ENCODE measurements around the gene ZNF480. TPM values are rescaled to one million over a fixed set of nuclear protein-coding genes. Genes with fewer than 3 reads are reported as not detected.

ZNF480 gene
- total and polyA plus RNA-seq, 2 of the 13 experiments (the other 11 are each of a cell fraction or from before 2014, with no cell fraction given), result 2.1 to 9.6 TPM

DNA sequence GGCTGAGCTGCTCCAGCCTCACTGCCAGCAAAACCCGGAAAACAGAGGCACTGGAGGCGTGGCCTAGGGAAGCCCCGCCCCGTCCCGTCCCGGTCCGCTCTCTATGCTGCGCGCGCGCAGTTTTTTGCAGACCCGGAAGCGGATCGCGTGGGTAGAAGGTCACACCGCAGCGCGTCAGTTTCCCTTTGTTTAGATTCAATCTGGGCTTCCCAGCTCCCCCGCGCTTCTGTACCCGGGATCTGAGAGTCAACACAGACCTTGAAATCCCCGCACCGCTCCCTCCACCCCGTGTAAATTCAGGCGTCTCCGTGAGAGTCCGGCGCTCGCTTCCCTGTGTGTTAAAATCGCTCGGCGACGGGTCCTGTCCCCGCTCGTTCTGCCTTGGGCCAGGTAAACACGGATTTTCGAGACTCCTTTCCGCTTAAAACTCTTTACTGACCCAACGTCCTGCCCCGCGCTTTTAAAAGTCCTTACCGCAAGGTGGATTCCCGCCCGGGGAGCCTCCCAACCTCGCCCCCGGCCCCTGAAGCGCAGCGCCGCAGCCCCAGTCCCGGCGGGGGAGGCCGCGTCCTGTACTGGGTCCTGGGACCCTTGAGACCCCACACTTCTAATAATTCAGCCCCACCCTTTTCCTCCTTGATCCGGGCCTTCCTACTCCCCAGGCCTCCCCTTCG, 39.3 kb downstream of the ZNF480 start, which contains the start of gene ZNF610 (continued):
- TF ChIP-seq RCOR2 (CRISPR knock-in tag; IDR thresholded peaks at IDR 0.05) (no peak), NR2C2 (CRISPR knock-in tag; IDR thresholded peaks at IDR 0.05; ENCODE audit: borderline replicate concordance) (peak; percentile 96), ZFP37 (CRISPR knock-in tag; IDR thresholded peaks at IDR 0.05; ENCODE audit: borderline replicate concordance) (no peak), AFF4 (CRISPR knock-in tag; IDR thresholded peaks at IDR 0.05) (no peak), GATAD1 (CRISPR knock-in tag; IDR thresholded peaks at IDR 0.05) (0 out of 2 replicates have a peak, but pooled peaks have one; percentile 18), NR1H2 (CRISPR knock-in tag; IDR thresholded peaks at IDR 0.05; ENCODE audit: borderline replicate concordance, low read depth) (no peak), ZNF3 (CRISPR knock-in tag; IDR thresholded peaks at IDR 0.05) (no peak), ZNF572 (CRISPR knock-in tag; IDR thresholded peaks at IDR 0.05) (no peak), NRL (CRISPR knock-in tag; IDR thresholded peaks at IDR 0.05; ENCODE audit: borderline replicate concordance) (no peak), ZEB1 (IDR thresholded peaks at IDR 0.05; ENCODE audit: insufficient replicate concordance, low read depth) (no peak), BRF2 (CRISPR knock-in tag; IDR thresholded peaks at IDR 0.05) (no peak), HOXD1 (CRISPR knock-in tag; IDR thresholded peaks at IDR 0.05) (no peak), TRIM24 (CRISPR knock-in tag; IDR thresholded peaks at IDR 0.05) (no peak), SP1 (IDR thresholded peaks at IDR 0.05) (no peak), SP1 (CRISPR knock-in tag; IDR thresholded peaks at IDR 0.05) (peak; percentile 32; the same call in 1 of the 2 replicates)
- TF ChIP-seq, protein P1, sequence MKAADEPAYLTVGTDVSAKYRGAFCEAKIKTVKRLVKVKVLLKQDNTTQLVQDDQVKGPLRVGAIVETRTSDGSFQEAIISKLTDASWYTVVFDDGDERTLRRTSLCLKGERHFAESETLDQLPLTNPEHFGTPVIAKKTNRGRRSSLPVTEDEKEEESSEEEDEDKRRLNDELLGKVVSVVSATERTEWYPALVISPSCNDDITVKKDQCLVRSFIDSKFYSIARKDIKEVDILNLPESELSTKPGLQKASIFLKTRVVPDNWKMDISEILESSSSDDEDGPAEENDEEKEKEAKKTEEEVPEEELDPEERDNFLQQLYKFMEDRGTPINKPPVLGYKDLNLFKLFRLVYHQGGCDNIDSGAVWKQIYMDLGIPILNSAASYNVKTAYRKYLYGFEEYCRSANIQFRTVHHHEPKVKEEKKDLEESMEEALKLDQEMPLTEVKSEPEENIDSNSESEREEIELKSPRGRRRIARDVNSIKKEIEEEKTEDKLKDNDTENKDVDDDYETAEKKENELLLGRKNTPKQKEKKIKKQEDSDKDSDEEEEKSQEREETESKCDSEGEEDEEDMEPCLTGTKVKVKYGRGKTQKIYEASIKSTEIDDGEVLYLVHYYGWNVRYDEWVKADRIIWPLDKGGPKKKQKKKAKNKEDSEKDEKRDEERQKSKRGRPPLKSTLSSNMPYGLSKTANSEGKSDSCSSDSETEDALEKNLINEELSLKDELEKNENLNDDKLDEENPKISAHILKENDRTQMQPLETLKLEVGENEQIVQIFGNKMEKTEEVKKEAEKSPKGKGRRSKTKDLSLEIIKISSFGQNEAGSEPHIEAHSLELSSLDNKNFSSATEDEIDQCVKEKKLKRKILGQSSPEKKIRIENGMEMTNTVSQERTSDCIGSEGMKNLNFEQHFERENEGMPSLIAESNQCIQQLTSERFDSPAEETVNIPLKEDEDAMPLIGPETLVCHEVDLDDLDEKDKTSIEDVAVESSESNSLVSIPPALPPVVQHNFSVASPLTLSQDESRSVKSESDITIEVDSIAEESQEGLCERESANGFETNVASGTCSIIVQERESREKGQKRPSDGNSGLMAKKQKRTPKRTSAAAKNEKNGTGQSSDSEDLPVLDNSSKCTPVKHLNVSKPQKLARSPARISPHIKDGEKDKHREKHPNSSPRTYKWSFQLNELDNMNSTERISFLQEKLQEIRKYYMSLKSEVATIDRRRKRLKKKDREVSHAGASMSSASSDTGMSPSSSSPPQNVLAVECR (CRISPR knock-in tag; IDR thresholded peaks at IDR 0.05; ENCODE audit: borderline replicate concordance), result peak; percentile 74; the same call in 1 of the 2 replicates
- TF ChIP-seq, protein P2, sequence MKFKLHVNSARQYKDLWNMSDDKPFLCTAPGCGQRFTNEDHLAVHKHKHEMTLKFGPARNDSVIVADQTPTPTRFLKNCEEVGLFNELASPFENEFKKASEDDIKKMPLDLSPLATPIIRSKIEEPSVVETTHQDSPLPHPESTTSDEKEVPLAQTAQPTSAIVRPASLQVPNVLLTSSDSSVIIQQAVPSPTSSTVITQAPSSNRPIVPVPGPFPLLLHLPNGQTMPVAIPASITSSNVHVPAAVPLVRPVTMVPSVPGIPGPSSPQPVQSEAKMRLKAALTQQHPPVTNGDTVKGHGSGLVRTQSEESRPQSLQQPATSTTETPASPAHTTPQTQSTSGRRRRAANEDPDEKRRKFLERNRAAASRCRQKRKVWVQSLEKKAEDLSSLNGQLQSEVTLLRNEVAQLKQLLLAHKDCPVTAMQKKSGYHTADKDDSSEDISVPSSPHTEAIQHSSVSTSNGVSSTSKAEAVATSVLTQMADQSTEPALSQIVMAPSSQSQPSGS (CRISPR knock-in tag; IDR thresholded peaks at IDR 0.05), result no peak
- TF ChIP-seq, protein P3, sequence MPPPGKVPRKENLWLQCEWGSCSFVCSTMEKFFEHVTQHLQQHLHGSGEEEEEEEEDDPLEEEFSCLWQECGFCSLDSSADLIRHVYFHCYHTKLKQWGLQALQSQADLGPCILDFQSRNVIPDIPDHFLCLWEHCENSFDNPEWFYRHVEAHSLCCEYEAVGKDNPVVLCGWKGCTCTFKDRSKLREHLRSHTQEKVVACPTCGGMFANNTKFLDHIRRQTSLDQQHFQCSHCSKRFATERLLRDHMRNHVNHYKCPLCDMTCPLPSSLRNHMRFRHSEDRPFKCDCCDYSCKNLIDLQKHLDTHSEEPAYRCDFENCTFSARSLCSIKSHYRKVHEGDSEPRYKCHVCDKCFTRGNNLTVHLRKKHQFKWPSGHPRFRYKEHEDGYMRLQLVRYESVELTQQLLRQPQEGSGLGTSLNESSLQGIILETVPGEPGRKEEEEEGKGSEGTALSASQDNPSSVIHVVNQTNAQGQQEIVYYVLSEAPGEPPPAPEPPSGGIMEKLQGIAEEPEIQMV (CRISPR knock-in tag; IDR thresholded peaks at IDR 0.05; ENCODE audit: low read depth), result 0 out of 2 replicates have a peak, but pooled peaks have one; percentile 25

Data from HepG2 (cell line).